ENCODE measurements around the gene MSL1.

- TF ChIP-seq, protein P1, sequence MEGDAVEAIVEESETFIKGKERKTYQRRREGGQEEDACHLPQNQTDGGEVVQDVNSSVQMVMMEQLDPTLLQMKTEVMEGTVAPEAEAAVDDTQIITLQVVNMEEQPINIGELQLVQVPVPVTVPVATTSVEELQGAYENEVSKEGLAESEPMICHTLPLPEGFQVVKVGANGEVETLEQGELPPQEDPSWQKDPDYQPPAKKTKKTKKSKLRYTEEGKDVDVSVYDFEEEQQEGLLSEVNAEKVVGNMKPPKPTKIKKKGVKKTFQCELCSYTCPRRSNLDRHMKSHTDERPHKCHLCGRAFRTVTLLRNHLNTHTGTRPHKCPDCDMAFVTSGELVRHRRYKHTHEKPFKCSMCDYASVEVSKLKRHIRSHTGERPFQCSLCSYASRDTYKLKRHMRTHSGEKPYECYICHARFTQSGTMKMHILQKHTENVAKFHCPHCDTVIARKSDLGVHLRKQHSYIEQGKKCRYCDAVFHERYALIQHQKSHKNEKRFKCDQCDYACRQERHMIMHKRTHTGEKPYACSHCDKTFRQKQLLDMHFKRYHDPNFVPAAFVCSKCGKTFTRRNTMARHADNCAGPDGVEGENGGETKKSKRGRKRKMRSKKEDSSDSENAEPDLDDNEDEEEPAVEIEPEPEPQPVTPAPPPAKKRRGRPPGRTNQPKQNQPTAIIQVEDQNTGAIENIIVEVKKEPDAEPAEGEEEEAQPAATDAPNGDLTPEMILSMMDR (IDR thresholded peaks at IDR 0.05) = no peak
- no peak for TF ChIP-seq POLR2A (IDR thresholded peaks at IDR 0.05)
These were observed 25.6 kb upstream of the MSL1 start for GRCh38 chr17:40095944-40096791.
